ENCODE measurements around the gene ANKRD11.
"Not testable (repeated sequence)": the region's sequence is repeated elsewhere in the genome, so short reads cannot be mapped to it uniquely, and the experiment has no call there.

The ANKRD11 gene

GRCh38 chr16:89364606-89365005, 125.8 kb downstream of the ANKRD11 start:
- H3K9me3 ChIP-seq (ENCODE audit: control insufficient read depth, insufficient read depth, low read length), result no peaks in the 10 kb centered on the region
- no peak overlapping the region for H3K4me2 ChIP-seq (ENCODE audit: low read length)
- H3K4me1 ChIP-seq (ENCODE audit: control insufficient read depth, low read length), result peaks cover 58% of the 10 kb centered on the region
- no peak for TF ChIP-seq EZH2phosphoT487 (IDR thresholded peaks at IDR 0.05; ENCODE audit: borderline replicate concordance, low read length)
- TF ChIP-seq, protein P1, sequence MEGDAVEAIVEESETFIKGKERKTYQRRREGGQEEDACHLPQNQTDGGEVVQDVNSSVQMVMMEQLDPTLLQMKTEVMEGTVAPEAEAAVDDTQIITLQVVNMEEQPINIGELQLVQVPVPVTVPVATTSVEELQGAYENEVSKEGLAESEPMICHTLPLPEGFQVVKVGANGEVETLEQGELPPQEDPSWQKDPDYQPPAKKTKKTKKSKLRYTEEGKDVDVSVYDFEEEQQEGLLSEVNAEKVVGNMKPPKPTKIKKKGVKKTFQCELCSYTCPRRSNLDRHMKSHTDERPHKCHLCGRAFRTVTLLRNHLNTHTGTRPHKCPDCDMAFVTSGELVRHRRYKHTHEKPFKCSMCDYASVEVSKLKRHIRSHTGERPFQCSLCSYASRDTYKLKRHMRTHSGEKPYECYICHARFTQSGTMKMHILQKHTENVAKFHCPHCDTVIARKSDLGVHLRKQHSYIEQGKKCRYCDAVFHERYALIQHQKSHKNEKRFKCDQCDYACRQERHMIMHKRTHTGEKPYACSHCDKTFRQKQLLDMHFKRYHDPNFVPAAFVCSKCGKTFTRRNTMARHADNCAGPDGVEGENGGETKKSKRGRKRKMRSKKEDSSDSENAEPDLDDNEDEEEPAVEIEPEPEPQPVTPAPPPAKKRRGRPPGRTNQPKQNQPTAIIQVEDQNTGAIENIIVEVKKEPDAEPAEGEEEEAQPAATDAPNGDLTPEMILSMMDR (IDR thresholded peaks at IDR 0.05; ENCODE audit: low read depth, low read length, poor library complexity, severe bottlenecking), result no peak
- peaks cover 61% of the 10 kb centered on the region for H4K20me1 ChIP-seq (ENCODE audit: control insufficient read depth, insufficient read depth, low read depth, low read length)
- H3K27ac ChIP-seq (ENCODE audit: low read depth, low read length), result no peak overlapping the region
- peaks cover 3% of the 10 kb centered on the region; the same call in 1 of the 2 replicates for H3F3A ChIP-seq (ENCODE audit: control insufficient read depth, insufficient read depth)
- no peak overlapping the region for H3K4me3 ChIP-seq (ENCODE audit: low read length)
- peaks cover 99% of the 10 kb centered on the region for H3K79me2 ChIP-seq (ENCODE audit: control insufficient read depth, low read length)
- H3K27me3 ChIP-seq (ENCODE audit: control insufficient read depth, low read length), result no peaks in the 10 kb centered on the region
- H3K9me2 ChIP-seq (replicated peaks; ENCODE audit: control insufficient read depth, low read length), result no peaks in the 10 kb centered on the region
- peaks cover 18% of the 10 kb centered on the region for H3K36me3 ChIP-seq (ENCODE audit: control insufficient read depth, low read length)

DNA sequence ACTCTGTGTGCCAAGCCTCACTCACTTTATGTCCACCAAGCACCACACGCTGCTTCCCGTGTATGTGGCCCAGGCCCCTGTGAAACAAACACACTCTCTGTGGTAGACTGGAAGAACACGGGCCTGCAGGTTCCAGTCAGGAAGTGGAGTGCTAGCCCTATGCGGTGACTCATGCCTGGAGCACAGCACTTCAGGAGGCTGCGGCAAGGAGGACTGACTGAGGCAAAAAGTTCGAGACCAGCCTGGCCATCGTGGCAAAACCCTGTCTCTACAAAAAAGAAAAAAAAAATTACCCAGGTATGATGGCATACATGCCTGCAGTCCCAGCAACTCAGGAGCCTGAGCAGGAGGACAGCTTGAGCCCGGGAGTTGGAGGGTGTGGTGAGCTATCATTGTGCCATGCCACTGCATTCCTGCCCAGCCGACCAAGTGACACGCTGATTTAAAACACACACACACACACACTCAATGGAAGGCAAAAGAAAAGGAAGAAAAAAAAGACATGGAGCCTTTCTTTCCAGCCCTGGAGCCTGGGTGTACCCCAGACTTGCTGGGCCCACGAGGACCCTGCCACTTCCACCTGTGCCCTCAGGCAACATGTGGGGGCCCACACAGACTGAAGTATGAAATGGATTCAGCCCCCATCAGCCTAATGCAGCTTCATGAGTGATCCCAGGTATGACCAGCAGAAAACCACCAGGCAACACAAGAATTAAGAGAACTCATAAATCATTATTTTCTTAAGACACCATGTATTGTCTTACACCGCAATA, 126.6 kb downstream of the ANKRD11 start:
- Histone ChIP-seq H3K9me3 (ENCODE audit: control insufficient read depth, insufficient read depth, low read length) (no peaks in the 10 kb centered on the region), H3K4me1 (ENCODE audit: control insufficient read depth, low read length) (peaks cover 61% of the 10 kb centered on the region), H3K4me3 (ENCODE audit: low read length) (no peak overlapping the region), H3K4me2 (ENCODE audit: low read length) (no peak overlapping the region), H4K20me1 (ENCODE audit: control insufficient read depth, insufficient read depth, low read depth, low read length) (peaks cover 61% of the 10 kb centered on the region), H3K27me3 (ENCODE audit: control insufficient read depth, low read length) (no peaks in the 10 kb centered on the region), H3K9me2 (replicated peaks; ENCODE audit: control insufficient read depth, low read length) (no peaks in the 10 kb centered on the region), H3K36me3 (ENCODE audit: control insufficient read depth, low read length) (peaks cover 24% of the 10 kb centered on the region), H3K79me2 (ENCODE audit: control insufficient read depth, low read length) (peaks cover 99% of the 10 kb centered on the region), H3F3A (ENCODE audit: control insufficient read depth, insufficient read depth) (peaks cover 3% of the 10 kb centered on the region; the same call in 1 of the 2 replicates), H3K27ac (ENCODE audit: low read depth, low read length) (no peak overlapping the region)
- no peak for TF ChIP-seq EZH2phosphoT487 (IDR thresholded peaks at IDR 0.05; ENCODE audit: borderline replicate concordance, low read length)
- TF ChIP-seq, protein P1 (IDR thresholded peaks at IDR 0.05; ENCODE audit: low read depth, low read length, poor library complexity, severe bottlenecking), result no peak

- peaks cover 28% of the 10 kb centered on the region for H3K36me3 ChIP-seq (ENCODE audit: control insufficient read depth, low read length)
- not testable (repeated sequence) for H3F3A ChIP-seq (ENCODE audit: control insufficient read depth, insufficient read depth); H3K9me3 ChIP-seq (ENCODE audit: control insufficient read depth, insufficient read depth, low read length); H3K27ac ChIP-seq (ENCODE audit: low read depth, low read length); H3K4me3 ChIP-seq (ENCODE audit: low read length); H3K4me2 ChIP-seq (ENCODE audit: low read length); H3K27me3 ChIP-seq (ENCODE audit: control insufficient read depth, low read length); H3K9me2 ChIP-seq (replicated peaks; ENCODE audit: control insufficient read depth, low read length)
- H3K79me2 ChIP-seq (ENCODE audit: control insufficient read depth, low read length), result peaks cover 99% of the 10 kb centered on the region
- H4K20me1 ChIP-seq (ENCODE audit: control insufficient read depth, insufficient read depth, low read depth, low read length), result peaks cover 62% of the 10 kb centered on the region
- peaks cover 70% of the 10 kb centered on the region for H3K4me1 ChIP-seq (ENCODE audit: control insufficient read depth, low read length)
Observed at GRCh38 chr16:89362540-89363223, 127.7 kb downstream of the ANKRD11 start.

Measured in DOHH2 (cell line).